GM12874 (cell line): ENCODE data around the gene RCBTB2.

Source experiments
- TF ChIP-seq, protein P1 (sequence below): IDR thresholded peaks from 2 replicates; pipeline ENCODE4 v1.5.1; 2011; ENCODE audit warnings: low read depth, mild to moderate bottlenecking, control low read depth, low read length, moderate library complexity; ENCODE audit not compliant: insufficient read depth

Gene RCBTB2

DNA sequence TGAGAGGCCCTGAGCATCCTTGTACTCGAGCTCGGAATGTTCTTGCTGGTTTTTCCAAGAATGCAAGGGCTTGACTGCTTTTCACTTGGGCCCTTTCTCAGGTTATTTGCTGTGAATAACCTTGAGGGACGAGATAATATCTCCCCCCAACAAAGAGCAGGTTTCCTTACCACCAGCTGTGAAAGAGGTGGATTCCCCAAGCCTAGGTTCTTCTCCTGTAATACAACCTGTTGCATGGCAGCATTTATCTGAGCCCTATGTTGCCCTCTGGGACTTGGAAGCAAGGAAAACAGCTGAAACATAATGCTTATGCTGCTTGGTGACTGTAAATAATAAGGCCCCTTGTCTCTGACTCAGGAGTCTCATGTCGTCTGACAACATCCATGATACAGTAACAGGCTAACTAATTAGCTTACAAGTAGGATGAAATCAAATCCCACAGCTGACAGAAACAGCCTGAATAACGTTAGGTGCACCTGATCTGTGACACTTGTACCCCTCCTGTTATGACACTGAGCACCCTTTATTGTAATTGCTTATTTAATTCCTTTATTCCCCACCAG, 43.6 kb upstream of the RCBTB2 start:
- TF ChIP-seq, protein P1, sequence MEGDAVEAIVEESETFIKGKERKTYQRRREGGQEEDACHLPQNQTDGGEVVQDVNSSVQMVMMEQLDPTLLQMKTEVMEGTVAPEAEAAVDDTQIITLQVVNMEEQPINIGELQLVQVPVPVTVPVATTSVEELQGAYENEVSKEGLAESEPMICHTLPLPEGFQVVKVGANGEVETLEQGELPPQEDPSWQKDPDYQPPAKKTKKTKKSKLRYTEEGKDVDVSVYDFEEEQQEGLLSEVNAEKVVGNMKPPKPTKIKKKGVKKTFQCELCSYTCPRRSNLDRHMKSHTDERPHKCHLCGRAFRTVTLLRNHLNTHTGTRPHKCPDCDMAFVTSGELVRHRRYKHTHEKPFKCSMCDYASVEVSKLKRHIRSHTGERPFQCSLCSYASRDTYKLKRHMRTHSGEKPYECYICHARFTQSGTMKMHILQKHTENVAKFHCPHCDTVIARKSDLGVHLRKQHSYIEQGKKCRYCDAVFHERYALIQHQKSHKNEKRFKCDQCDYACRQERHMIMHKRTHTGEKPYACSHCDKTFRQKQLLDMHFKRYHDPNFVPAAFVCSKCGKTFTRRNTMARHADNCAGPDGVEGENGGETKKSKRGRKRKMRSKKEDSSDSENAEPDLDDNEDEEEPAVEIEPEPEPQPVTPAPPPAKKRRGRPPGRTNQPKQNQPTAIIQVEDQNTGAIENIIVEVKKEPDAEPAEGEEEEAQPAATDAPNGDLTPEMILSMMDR, result no peak

DNA sequence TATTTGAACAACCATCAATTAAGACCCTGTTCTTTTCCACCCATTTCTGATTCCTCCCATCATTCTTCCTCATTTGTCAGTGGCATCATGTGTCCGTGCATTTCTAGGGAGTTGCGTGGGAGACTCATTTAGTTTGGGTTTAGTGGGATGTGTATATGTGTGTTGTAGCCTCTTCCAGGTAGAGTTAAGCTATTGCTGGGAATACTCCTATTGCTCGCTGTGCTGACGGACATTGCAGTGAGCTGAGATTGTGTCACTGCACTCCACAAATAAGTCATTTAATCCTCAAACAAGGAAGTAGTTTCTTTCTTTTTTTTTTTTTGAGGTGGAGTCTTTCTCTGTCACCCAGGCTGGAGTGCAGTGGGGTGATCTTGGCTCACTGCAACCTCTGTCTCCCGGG, 42.2 kb upstream of the RCBTB2 start:
- TF ChIP-seq, protein P1, result no peak

DNA sequence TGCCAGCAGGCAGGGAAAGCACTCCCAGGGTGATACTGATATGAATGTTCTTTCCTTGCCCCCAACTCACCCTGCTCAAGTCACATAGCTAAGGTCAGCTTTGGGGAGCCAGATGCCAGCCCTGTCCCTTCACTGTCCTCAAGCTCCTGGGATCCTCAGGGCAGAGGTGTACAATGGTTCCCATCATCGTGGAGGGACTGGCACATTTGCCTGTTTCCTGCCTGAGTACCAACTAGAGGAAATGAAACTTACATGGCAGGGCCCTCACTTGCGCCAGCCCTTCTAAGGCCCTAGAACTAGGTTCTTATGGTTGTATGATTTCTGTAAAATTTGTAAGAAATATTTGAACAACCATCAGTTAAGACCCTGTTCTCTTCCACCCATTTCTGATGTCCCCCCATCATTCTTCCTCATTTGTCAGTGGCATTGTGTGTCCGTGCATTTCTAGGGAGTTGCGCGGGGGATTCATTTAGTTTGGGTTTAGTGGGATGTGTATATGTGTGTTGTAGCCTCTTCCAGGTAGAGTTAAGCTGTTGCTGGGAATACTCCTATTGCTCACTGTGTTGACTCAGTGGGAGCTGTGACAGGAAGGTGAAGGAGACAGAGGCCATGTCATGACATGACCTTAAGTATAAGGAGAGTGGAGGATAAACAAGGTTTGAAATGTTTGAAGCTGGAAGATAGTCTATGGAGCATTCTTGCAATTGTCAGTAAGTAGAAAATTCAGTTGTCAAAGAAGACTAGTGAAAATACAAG, 41.3 kb upstream of the RCBTB2 start:
- TF ChIP-seq, protein P1, result no peak

DNA sequence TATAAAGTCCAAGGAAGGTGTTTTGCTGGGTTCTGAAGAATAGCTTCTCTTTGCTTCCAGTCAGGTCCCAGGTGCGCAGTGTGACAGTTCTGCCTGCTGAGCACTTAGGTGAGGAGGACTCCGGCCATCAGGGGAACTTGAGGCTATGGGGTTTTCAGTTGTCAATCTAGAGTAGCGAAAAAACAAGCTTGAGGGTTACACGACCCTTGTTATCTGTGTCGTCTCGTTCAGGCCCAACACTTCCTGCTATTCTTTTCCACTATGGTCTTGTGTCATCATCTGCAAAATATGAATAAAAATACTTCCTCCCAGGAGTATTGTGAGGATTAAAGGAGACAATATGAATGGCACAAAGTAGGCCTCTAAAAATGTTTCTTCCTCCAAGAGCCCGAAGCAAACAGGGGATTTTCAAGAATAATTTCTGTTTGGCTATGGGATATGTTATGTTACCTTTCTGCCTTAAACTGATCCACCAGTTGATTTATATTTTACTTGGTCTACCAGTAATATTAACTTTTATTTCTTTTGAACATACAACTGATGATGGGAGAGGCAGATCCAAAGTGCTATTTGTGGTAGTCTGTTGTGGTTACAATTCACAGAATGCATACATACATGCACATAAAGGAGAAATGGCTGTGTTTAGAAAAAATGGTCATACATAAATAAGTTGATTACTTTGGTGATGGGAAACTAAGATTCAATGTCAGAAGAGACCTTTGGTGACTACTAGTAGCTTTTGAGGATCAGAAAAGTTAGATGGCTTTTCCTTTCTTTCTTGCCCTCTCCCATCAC, 40.5 kb upstream of the RCBTB2 start:
- TF ChIP-seq, protein P1, result no peak

DNA sequence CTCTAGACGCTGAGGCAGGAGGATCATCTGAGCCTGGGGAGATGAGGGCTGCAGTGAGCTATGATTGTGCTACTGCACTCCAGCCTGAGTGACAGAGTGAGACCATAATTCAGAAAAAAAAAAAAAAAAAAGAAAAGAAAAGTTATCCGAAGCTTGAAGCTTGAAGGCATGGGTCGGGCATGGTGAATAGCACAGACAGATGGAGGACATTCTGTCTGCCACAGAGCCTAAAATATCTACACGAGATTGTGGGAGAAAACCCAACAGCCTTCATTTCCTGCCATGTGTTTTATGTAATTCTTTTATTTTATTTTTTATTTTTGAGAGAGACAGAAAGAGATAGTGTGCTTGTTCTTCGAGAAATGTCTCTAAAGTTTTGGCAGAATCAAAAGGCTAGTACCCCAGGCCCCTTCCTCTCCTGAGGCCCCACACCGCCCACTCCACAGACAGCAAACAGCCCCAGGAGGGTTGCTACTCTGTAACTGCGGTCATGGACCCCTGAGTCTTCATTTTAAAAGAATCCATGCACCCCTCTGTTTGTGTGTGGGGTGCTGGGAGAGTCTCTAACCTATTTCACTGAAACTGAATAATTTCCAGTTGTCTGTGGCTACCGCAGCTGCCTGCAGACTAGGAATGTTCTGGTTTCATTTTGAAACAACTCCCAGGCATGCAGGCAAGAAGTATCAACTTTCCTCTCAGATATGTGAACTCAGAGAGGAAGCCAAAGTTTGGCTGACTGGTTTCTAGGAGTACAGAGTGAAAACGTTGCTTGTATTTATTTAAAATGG, 38.4 kb upstream of the RCBTB2 start:
- TF ChIP-seq, protein P1, result no peak

DNA sequence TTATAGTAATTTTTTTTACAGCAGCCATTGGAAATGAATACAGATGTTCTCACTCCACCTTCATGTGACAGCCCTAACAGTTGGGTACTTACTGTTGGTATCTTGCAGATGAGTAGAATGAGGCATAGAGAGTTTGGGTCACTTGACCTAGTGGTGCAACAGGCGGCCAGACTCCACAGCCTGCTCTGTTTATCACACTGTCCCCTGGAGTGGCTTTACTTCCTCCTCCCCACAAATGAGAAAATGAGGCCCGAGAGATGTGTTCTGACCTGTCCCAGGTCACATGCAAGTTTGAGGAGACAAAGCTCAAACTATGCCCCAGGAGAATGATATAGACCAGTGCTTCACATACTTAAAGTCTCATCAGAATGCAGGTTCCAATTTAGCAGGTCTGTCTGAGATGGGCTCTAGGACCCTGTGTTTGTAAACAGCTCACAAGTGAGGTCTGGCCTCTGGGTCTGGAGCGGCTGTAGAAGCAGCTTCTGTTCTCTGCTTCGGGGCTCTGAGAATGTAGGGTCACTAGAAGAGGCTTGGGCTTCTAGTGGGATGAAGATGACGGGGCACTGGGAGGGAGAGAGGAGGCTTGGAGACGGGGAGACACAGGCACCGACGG, 37.4 kb upstream of the RCBTB2 start:
- TF ChIP-seq, protein P1, result no peak
